Measurements from ENCODE around the gene NUBP1. TPM values are rescaled to one million over a fixed set of nuclear protein-coding genes. Genes with fewer than 3 reads are reported as not detected.

Gene NUBP1
- total RNA-seq, 1 experiment from 2014 or later = 31.5 TPM

- POLR2A ChIA-PET = interaction anchor here (0.7 kb wide), 1 partner anchor 204 kb away, joined by 3 read pairs; the partner anchor contains the start of gene DEXI
- peaks cover 26 to 45% of the 10 kb centered on the region in 2 experiments for H3K4me1 ChIP-seq (ENCODE audit: control insufficient read depth in 1 of 2, insufficient read depth in 2 of 2, low read length in 2 of 2)
- H3K4me3 ChIP-seq (replicated peaks in 1 of 2; ENCODE audit: low read depth in 1 of 2, low read length in 2 of 2) = peak overlapping the region; percentile 6 to 34
- BruUV-seq (replicated peaks) = no TSS peak
- intact Hi-C loops (cut with micrococcal nuclease) = loop anchor here (5.0 to 10.0 kb wide), 3 partner anchors 156 to 1594 kb away; partner anchors contain the start of gene EMP2
- H3K36me3 ChIP-seq (ENCODE audit: control insufficient read depth in 1 of 2, insufficient read depth in 2 of 2, low read length in 2 of 2) = no peaks in the 10 kb centered on the region
- RAD21 ChIA-PET (ENCODE audit: low non-redundant PET in 1 of 2, low total read pairs in 2 of 2, uncharacterized antibody in 2 of 2, unreplicated experiment in 2 of 2) = interaction anchor here (1.0 to 1.2 kb wide), 3 partner anchors 180 to 223 kb away, joined by 3 to 7 read pairs (median 4); no protein-coding TSS in a partner anchor
- no peaks in the 10 kb centered on the region for H3K9me2 ChIP-seq (ENCODE audit: insufficient read depth)
- no peaks in the 10 kb centered on the region for H4K20me1 ChIP-seq (ENCODE audit: insufficient read depth)
- peak overlapping the region; percentile 44 for H3K9ac ChIP-seq (ENCODE audit: low read length)
- DNase-seq (ENCODE audit: low read depth, low spot score) = peak; percentile 79
- no peaks in the 10 kb centered on the region for H3K79me2 ChIP-seq (ENCODE audit: insufficient read depth, low read length)
- no peaks in the 10 kb centered on the region for H3K9me3 ChIP-seq (ENCODE audit: control insufficient read depth in 1 of 2, insufficient read depth in 1 of 2, low read depth in 1 of 2, low read length in 2 of 2)
- CTCF ChIA-PET = interaction anchor here (1.6 to 4.6 kb wide), 6 partner anchors 158 to 229 kb away, joined by 4 to 69 read pairs (median 10); partner anchors contain the start of gene EMP2
- TF ChIP-seq ZFX (IDR thresholded peaks at IDR 0.05) = no peak
- no peak for TF ChIP-seq EGR1 (IDR thresholded peaks at IDR 0.05; ENCODE audit: low read depth)
- no peak for TF ChIP-seq SIN3A (IDR thresholded peaks at IDR 0.05; ENCODE audit: low read depth)
- no peak for TF ChIP-seq RAD21 (IDR thresholded peaks at IDR 0.05; ENCODE audit: low read depth)
- no peak for TF ChIP-seq EZH2phosphoT487 (IDR thresholded peaks at IDR 0.05; ENCODE audit: borderline replicate concordance)
- TF ChIP-seq POLR2AphosphoS5 (IDR thresholded peaks at IDR 0.05; ENCODE audit: low read depth, low read length) = peak; percentile 22; the same call in 1 of the 2 replicates
- TF ChIP-seq ZNF274 (IDR thresholded peaks at IDR 0.05; ENCODE audit: low read depth, low read length) = no peak
- no peak for TF ChIP-seq ATF3 (IDR thresholded peaks at IDR 0.05)
- TF ChIP-seq EZH2 (IDR thresholded peaks at IDR 0.05) = no peak
- peak; percentile 87 for TF ChIP-seq FOSL1 (IDR thresholded peaks at IDR 0.05; ENCODE audit: low read depth)
- TF ChIP-seq POLR2A (IDR thresholded peaks at IDR 0.05; ENCODE audit: borderline replicate concordance, extremely low read depth, insufficient read depth, insufficient read length) = no peak
- peak; percentile 85 for TF ChIP-seq JUND (IDR thresholded peaks at IDR 0.05)
- no peak for TF ChIP-seq ELF1 (IDR thresholded peaks at IDR 0.05; ENCODE audit: borderline replicate concordance, low read depth)
- peak; percentile 59 for TF ChIP-seq TCF7L2 (IDR thresholded peaks at IDR 0.05; ENCODE audit: borderline replicate concordance, extremely low read depth, insufficient read depth, insufficient read length)
- TF ChIP-seq MAX (IDR thresholded peaks at IDR 0.05) = no peak; the same call in 1 of the 2 replicates
- TF ChIP-seq SRF (IDR thresholded peaks at IDR 0.05; ENCODE audit: low read depth) = no peak
- peak; percentile 69; the same call in 1 of the 2 replicates for TF ChIP-seq SP1 (IDR thresholded peaks at IDR 0.05; ENCODE audit: low read depth)
- TF ChIP-seq YY1 (IDR thresholded peaks at IDR 0.05; ENCODE audit: extremely low read depth, insufficient replicate concordance, low read depth, low read length) = no peak
- peak; percentile 13; the same call in 1 of the 2 replicates for TF ChIP-seq CBX3 (IDR thresholded peaks at IDR 0.05; ENCODE audit: low read depth)
- TF ChIP-seq, protein P1, sequence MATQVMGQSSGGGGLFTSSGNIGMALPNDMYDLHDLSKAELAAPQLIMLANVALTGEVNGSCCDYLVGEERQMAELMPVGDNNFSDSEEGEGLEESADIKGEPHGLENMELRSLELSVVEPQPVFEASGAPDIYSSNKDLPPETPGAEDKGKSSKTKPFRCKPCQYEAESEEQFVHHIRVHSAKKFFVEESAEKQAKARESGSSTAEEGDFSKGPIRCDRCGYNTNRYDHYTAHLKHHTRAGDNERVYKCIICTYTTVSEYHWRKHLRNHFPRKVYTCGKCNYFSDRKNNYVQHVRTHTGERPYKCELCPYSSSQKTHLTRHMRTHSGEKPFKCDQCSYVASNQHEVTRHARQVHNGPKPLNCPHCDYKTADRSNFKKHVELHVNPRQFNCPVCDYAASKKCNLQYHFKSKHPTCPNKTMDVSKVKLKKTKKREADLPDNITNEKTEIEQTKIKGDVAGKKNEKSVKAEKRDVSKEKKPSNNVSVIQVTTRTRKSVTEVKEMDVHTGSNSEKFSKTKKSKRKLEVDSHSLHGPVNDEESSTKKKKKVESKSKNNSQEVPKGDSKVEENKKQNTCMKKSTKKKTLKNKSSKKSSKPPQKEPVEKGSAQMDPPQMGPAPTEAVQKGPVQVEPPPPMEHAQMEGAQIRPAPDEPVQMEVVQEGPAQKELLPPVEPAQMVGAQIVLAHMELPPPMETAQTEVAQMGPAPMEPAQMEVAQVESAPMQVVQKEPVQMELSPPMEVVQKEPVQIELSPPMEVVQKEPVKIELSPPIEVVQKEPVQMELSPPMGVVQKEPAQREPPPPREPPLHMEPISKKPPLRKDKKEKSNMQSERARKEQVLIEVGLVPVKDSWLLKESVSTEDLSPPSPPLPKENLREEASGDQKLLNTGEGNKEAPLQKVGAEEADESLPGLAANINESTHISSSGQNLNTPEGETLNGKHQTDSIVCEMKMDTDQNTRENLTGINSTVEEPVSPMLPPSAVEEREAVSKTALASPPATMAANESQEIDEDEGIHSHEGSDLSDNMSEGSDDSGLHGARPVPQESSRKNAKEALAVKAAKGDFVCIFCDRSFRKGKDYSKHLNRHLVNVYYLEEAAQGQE (IDR thresholded peaks at IDR 0.05; ENCODE audit: low read depth) = no peak
- H3K27ac ChIP-seq (ENCODE audit: low read depth, low read length) = peak overlapping the region; percentile 69
- H3K27me3 ChIP-seq (ENCODE audit: insufficient read depth, low read length) = no peaks in the 10 kb centered on the region
- ATAC-seq = peak; percentile 64
- H2AFZ ChIP-seq (ENCODE audit: low read depth, low read length, poor library complexity, severe bottlenecking) = no peak overlapping the region
- peak overlapping the region; percentile 70 for H3K4me2 ChIP-seq (ENCODE audit: low read length)
Measured at GRCh38 chr16:10738231-10739077, 5.2 kb upstream of the NUBP1 start.
